Activated CD4-positive, alpha-beta T cell treated with anti-CD3 and anti-CD28 coated beads for 48 hours (primary cell): ENCODE results near the gene OCIAD2.
"Not testable (repeated sequence)": the region's sequence is repeated elsewhere in the genome, so short reads cannot be mapped to it uniquely, and the experiment has no call there.

Experiments
- DNase-seq: peaks from one replicate; pipeline ENCODE4 v3.0.0-alpha.2; 2020

Gene OCIAD2

GRCh38 chr4:48851651-48852050 is 54.9 kb downstream of the OCIAD2 start:
- no peak for DNase-seq

DNA sequence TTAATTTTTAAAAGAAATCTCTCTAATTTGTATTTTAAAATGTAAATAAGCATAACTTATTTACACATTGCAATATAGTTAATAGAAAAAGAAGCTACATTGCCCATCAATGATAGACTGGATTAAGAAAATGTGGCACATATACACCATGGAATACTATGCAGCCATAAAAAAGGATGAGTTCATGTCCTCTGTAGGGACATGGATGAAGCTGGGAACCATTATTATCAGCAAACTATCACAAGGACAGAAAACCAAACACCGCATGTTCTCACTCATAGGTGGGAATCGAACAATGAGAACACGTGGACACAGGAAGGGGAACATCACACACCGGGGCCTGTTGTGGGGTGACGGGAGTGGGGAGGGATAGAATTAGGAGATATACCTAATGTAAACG is 57.8 kb downstream of the OCIAD2 start:
- DNase-seq: not testable (repeated sequence)

- DNase-seq: no peak
Measured at GRCh38 chr4:48844843-48845242, 61.7 kb downstream of the OCIAD2 start.

DNA sequence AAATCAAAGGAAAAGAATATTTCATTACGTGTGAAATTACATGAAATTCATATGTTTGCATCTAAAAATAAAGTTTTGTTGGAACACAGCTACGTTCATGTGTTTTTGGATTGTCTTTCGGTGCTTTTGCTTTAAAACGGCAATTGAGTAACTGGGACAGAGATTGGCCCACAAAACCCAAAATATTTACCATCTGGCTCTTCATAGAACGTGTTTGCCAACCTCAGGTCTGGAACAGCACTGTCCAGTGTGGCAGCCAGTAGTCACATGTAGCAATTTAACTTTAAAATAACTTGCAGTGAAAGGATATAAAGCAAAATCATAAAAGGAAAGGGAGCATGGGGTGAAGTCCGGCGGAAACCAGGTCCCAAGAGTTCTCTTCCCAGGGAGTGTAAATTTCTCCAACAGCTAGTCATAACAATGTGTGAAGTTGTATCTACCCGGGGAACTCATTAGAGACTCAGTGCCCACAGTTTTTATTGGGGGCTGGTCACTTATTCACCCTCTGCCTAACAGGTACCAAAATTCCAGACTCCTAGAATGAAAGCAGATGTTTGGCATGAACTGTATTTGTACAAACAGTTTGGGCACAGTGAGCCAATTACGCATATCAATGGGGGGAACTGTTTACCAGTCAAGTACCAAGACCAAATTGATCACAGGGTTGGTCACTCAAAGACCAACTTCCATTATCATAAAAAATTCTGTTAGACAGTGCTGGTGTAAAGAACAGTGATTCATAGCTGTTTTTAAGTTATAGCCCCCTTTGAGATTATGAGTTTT is 65.3 kb downstream of the OCIAD2 start:
- DNase-seq: no peak

- DNase-seq: no peak
Measured at GRCh38 chr4:48836658-48837057, 69.9 kb downstream of the OCIAD2 start.
